Suprapubic skin (tissue), 4 donors: Measurements from ENCODE around the gene SMARCC1. TPM values are rescaled to one million over a fixed set of nuclear protein-coding genes. Genes with fewer than 3 reads are reported as not detected.

Source experiments
- DNase-seq, 2 donors: peaks; one replicate each; pipeline ENCODE4 v3.0.0-alpha.2; 2019; ENCODE audit warnings: low spot score in 2 of 2
- H3K27ac ChIP-seq: fragments of 200-600 bp; sonication (generic); one replicate; pipeline ENCODE4 v1.5.1; 2019
- H3K27me3 ChIP-seq: fragments of 200-600 bp; sonication (generic); one replicate; pipeline ENCODE4 v1.5.1; 2019
- H3K36me3 ChIP-seq: fragments of 200-600 bp; sonication (generic); one replicate; pipeline ENCODE4 v1.5.1; 2019
- H3K4me1 ChIP-seq: fragments of 200-600 bp; sonication (generic); one replicate; pipeline ENCODE4 v1.5.1; 2019
- H3K4me3 ChIP-seq: fragments of 200-600 bp; sonication (generic); one replicate; pipeline ENCODE4 v1.5.1; 2019; ENCODE audit warnings: mild to moderate bottlenecking
- H3K9me3 ChIP-seq: fragments of 200-600 bp; sonication (generic); one replicate; pipeline ENCODE4 v1.5.1; 2019
- CTCF ChIP-seq, 2 donors: fragments of 200-600 bp in 1 of 2; fragments of 450-650 bp in 1 of 2; sonication (generic) in 1 of 2; IDR thresholded peaks; one replicate each; pipeline ENCODE4 v1.5.1; 2016 to 2019; ENCODE audit warnings: antibody characterized with exemption in 2 of 2, mild to moderate bottlenecking in 1 of 2, moderate library complexity in 1 of 2
- EP300 ChIP-seq: sonication (generic); formaldehyde crosslinking; IDR thresholded peaks from one replicate; pipeline ENCODE4 v1.6.1; 2017; ENCODE audit warnings: antibody characterized with exemption
- POLR2A ChIP-seq, 2 donors: fragments of 450-650 bp; IDR thresholded peaks; one replicate each; pipeline ENCODE4 v1.6.1; 2017; ENCODE audit warnings: antibody characterized with exemption in 2 of 2, mild to moderate bottlenecking in 2 of 2, moderate library complexity in 2 of 2
- POLR2AphosphoS5 ChIP-seq, 3 donors: sonication (generic); formaldehyde crosslinking; IDR thresholded peaks; one replicate each; pipeline ENCODE4 v1.6.1; 2017; ENCODE audit warnings: antibody characterized with exemption in 3 of 3
- WGBS: methylation state at CpG from one replicate; pipeline ENCODE4 v1.1.5; 2018; 5-methylcytosine and 5-hydroxymethylcytosine counted together
- total RNA-seq, 4 donors: library from RNA; depleted of rRNA; stranded (reverse); fragments of >200 nt; gene quantifications; one replicate each; pipeline ENCODE4 v1.1.0, GENCODE V29; 2016

Gene SMARCC1
- total RNA-seq, 4 donors from 2014 or later, result 41.0 to 75.5 (median 58.1) TPM

- H3K27me3 ChIP-seq, result peaks cover 27% of the 10 kb centered on the region
- H3K4me1 ChIP-seq, result peaks cover 19% of the 10 kb centered on the region
- TF ChIP-seq POLR2A (IDR thresholded peaks at IDR 0.05), result no peak
- H3K36me3 ChIP-seq, result no peaks in the 10 kb centered on the region
- H3K9me3 ChIP-seq, result no peaks in the 10 kb centered on the region
- WGBS, result 0% methylated on average over 4 of the region's 57 CpGs
- H3K4me3 ChIP-seq, result peak overlapping the region; percentile 67
- H3K27ac ChIP-seq, result no peak overlapping the region
- DNase-seq, result no peak
These were observed 203.5 kb downstream of the SMARCC1 start for GRCh38 chr3:47578119-47578632.

- Histone ChIP-seq H3K9me3 (no peaks in the 10 kb centered on the region), H3K27ac (no peak overlapping the region), H3K4me1 (peaks cover 19% of the 10 kb centered on the region), H3K36me3 (no peaks in the 10 kb centered on the region), H3K4me3 (peak overlapping the region; percentile 67), H3K27me3 (peaks cover 27% of the 10 kb centered on the region)
- TF ChIP-seq POLR2A (IDR thresholded peaks at IDR 0.05), result no peak
- TF ChIP-seq CTCF (IDR thresholded peaks at IDR 0.05), result no peak
- no peak for TF ChIP-seq EP300
- no peak for TF ChIP-seq POLR2AphosphoS5 (IDR thresholded peaks at IDR 0.05)
- under 1% methylated on average over 21 of the region's 49 CpGs for WGBS
- peak in 1 of 2 donors; percentile 67 for DNase-seq
These were observed 204.0 kb downstream of the SMARCC1 start for GRCh38 chr3:47577583-47578118.

DNA sequence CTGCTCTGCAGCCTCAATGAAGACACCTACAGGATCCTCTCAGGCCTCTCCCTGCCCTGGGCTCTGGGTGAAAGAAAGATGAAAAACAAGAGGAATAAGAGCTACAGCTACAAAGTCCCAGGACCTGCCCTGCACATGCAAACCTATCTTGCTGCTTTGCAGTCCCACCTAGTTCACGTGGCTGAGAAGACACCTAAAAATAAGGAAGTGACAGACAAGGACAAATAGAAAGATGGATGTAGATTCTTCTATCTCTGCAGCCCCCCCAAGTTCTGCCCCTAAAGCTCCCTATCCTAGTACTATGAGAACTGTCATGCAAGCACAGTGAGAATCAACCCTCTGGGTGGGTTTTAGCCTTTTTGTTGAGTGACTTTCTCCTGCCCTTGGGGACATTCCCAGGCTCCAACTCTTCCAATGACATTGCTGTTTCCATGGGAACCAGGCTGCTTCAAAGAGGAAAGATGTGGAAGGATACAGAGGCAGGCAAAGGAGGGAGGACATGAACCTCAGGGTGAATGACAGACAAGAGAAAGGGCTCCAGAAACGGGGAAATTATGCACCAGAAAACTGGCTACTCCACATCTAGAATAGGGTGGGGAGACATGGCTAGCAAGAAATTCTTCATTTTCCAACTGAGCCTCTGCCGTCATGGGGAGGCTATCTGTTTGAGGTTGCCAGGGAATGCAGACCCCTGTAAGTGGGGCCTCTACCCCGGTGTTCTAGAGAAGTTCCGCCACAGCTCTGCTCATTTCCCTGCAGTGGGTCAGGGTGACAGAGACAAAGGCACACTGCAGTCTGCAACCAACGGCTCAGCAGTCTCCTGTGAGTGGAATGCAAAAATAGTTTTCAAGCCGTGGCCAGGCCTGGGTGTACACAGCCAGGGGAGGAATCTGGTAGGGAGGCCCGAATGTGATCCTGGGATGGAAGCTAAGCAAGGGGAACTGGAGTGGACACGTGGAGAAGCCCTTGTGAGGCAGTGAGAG, 208.2 kb downstream of the SMARCC1 start:
- Histone ChIP-seq H3K4me1 (peaks cover 13% of the 10 kb centered on the region), H3K27me3 (peaks cover 13% of the 10 kb centered on the region), H3K9me3 (no peaks in the 10 kb centered on the region), H3K36me3 (no peaks in the 10 kb centered on the region), H3K4me3 (no peak overlapping the region), H3K27ac (no peak overlapping the region)
- DNase-seq, result no peak
- 71% methylated on average over 9 of the region's 9 CpGs for WGBS
- TF ChIP-seq POLR2AphosphoS5 (IDR thresholded peaks at IDR 0.05), result no peak
- no peak for TF ChIP-seq POLR2A (IDR thresholded peaks at IDR 0.05)
- no peak for TF ChIP-seq CTCF (IDR thresholded peaks at IDR 0.05)
- TF ChIP-seq EP300, result no peak

GRCh38 chr3:47571391-47572175, 210.1 kb downstream of the SMARCC1 start:
- WGBS, result 76% methylated on average over 9 of the region's 10 CpGs
- H3K4me1 ChIP-seq, result no peaks in the 10 kb centered on the region
- H3K27ac ChIP-seq, result no peak overlapping the region
- H3K36me3 ChIP-seq, result no peaks in the 10 kb centered on the region
- TF ChIP-seq EP300 (no peak), POLR2A (IDR thresholded peaks at IDR 0.05) (no peak), POLR2AphosphoS5 (IDR thresholded peaks at IDR 0.05) (no peak), CTCF (IDR thresholded peaks at IDR 0.05) (no peak)
- H3K9me3 ChIP-seq, result no peaks in the 10 kb centered on the region
- H3K4me3 ChIP-seq, result no peak overlapping the region
- DNase-seq, result no peak
- H3K27me3 ChIP-seq, result peaks cover under 1% of the 10 kb centered on the region

GRCh38 chr3:47568901-47569300, 212.8 kb downstream of the SMARCC1 start:
- H3K4me1 ChIP-seq, result no peaks in the 10 kb centered on the region
- no peaks in the 10 kb centered on the region for H3K27me3 ChIP-seq
- TF ChIP-seq POLR2AphosphoS5 (IDR thresholded peaks at IDR 0.05), result no peak
- no peak for TF ChIP-seq EP300
- no peak for TF ChIP-seq POLR2A (IDR thresholded peaks at IDR 0.05)
- no peak for TF ChIP-seq CTCF (IDR thresholded peaks at IDR 0.05)
- H3K9me3 ChIP-seq, result no peaks in the 10 kb centered on the region
- no peak overlapping the region for H3K27ac ChIP-seq
- WGBS, result 94% methylated on average over 6 of the region's 6 CpGs
- no peaks in the 10 kb centered on the region for H3K36me3 ChIP-seq
- H3K4me3 ChIP-seq, result no peak overlapping the region
- no peak for DNase-seq
